DOHH2 (cell line): ENCODE measurements around the gene LNP1.

Source experiments
- CTCF ChIP-seq: fragments of 200-600 bp; sonication (generic); IDR thresholded peaks from one replicate; pipeline ENCODE4 v1.5.1; 2014; ENCODE audit warnings: antibody characterized with exemption, mild to moderate bottlenecking, low read depth, low read length; ENCODE audit not compliant: poor library complexity, severe bottlenecking
- EZH2phosphoT487 ChIP-seq: fragments of 200-600 bp; sonication (generic); IDR thresholded peaks from 2 replicates; pipeline ENCODE4 v1.6.1; 2017; ENCODE audit warnings: borderline replicate concordance, mild to moderate bottlenecking, antibody characterized with exemption, low read length, moderate library complexity, mixed read lengths

GRCh38 chr3:100438623-100438974 lies 37.3 kb downstream of the LNP1 start:
- TF ChIP-seq CTCF (no peak), EZH2phosphoT487 (no peak)
